Hepatocyte (in vitro differentiated cells): ENCODE measurements around the gene UXT. TPM values are rescaled to one million over a fixed set of nuclear protein-coding genes. Genes with fewer than 3 reads are reported as not detected.
A peak's percentile ranks its signal among the peaks of the same experiment; 100 is the strongest.

ENCODE experiments used
- DNase-seq: peaks from one replicate; pipeline ENCODE4 v3.0.0-alpha.2; 2016; ENCODE audit warnings: low spot score
- H2AFZ ChIP-seq: fragments of 200-600 bp; sonication (generic); 2 replicates; pipeline ENCODE4 v1.6.0; 2016; ENCODE audit warnings: antibody characterized with exemption, mild to moderate bottlenecking
- H3K27ac ChIP-seq: fragments of 200-600 bp; sonication (generic); 2 replicates; pipeline ENCODE4 v1.5.1; 2016; ENCODE audit warnings: mild to moderate bottlenecking
- H3K27me3 ChIP-seq: fragments of 200-600 bp; sonication (generic); 2 replicates; pipeline ENCODE4 v1.6.1; 2016
- H3K36me3 ChIP-seq: fragments of 200-600 bp; sonication (generic); replicated peaks from 2 replicates; pipeline ENCODE4 v1.5.1; 2016; ENCODE audit warnings: low read depth; ENCODE audit not compliant: insufficient read depth
- H3K4me1 ChIP-seq: fragments of 200-600 bp; sonication (generic); 2 replicates; pipeline ENCODE4 v1.5.1; 2016; ENCODE audit warnings: mild to moderate bottlenecking, moderate library complexity; ENCODE audit not compliant: insufficient read depth
- H3K4me2 ChIP-seq: fragments of 200-600 bp; sonication (generic); 2 replicates; pipeline ENCODE4 v1.6.0; 2016
- H3K4me3 ChIP-seq: fragments of 200-600 bp; sonication (generic); 2 replicates; pipeline ENCODE4 v1.5.1; 2016; ENCODE audit warnings: mild to moderate bottlenecking
- H3K79me2 ChIP-seq: fragments of 200-600 bp; sonication (generic); 2 replicates; pipeline ENCODE4 v1.6.0; 2017; ENCODE audit warnings: mild to moderate bottlenecking
- H3K9me2 ChIP-seq: fragments of 200-600 bp; sonication (generic); replicated peaks from 2 replicates; pipeline ENCODE4 v1.6.0; 2017; ENCODE audit warnings: mild to moderate bottlenecking; ENCODE audit not compliant: insufficient read depth
- H3K9me3 ChIP-seq: fragments of 200-600 bp; sonication (generic); 2 replicates; pipeline ENCODE4 v1.5.1; 2016; ENCODE audit warnings: low read depth, mild to moderate bottlenecking
- H4K20me1 ChIP-seq: fragments of 200-600 bp; sonication (generic); 2 replicates; pipeline ENCODE4 v1.6.0; 2016; ENCODE audit warnings: mild to moderate bottlenecking; ENCODE audit not compliant: insufficient read depth, poor library complexity, severe bottlenecking
- EZH2 ChIP-seq: fragments of 200-600 bp; sonication (generic); IDR thresholded peaks from 2 replicates; pipeline ENCODE4 v1.6.1; 2016; ENCODE audit warnings: antibody characterized with exemption, mild to moderate bottlenecking, borderline replicate concordance
- EZH2phosphoT487 ChIP-seq: fragments of 200-600 bp; sonication (generic); IDR thresholded peaks from one replicate; pipeline ENCODE4 v1.6.1; 2018; ENCODE audit warnings: antibody characterized with exemption, mild to moderate bottlenecking, low read depth, moderate library complexity; ENCODE audit not compliant: unreplicated experiment, severe bottlenecking
- WGBS: methylation state at CpG from one replicate; pipeline ENCODE4 v1.1.6; 2016; ENCODE audit warnings: low lambda C conversion rate; ENCODE audit errors: missing lambda C conversion rate; 5-methylcytosine and 5-hydroxymethylcytosine counted together
- polyA plus RNA-seq: library from polyadenylated mRNA; unstranded; fragments of >200 nt; fragmentation: Nextera tagmentation; extraction: Ambion mirVana; gene quantifications from 2 replicates; pipeline ENCODE4 v1.2.1, GENCODE V29; 2016
- total RNA-seq: library from RNA; depleted of rRNA; stranded (reverse); fragments of >200 nt; gene quantifications from 2 replicates; pipeline ENCODE4 v1.2.3, GENCODE V29; 2014
- TF ChIP-seq, protein P1 (sequence below): fragments of 200-600 bp; sonication (generic); IDR thresholded peaks from 2 replicates; pipeline ENCODE4 v1.5.1; 2016; ENCODE audit warnings: antibody characterized with exemption, mild to moderate bottlenecking; ENCODE audit not compliant: poor library complexity

The UXT gene
- total and polyA plus RNA-seq, 2 experiments from 2014 or later: 96.1 to 141 TPM

DNA sequence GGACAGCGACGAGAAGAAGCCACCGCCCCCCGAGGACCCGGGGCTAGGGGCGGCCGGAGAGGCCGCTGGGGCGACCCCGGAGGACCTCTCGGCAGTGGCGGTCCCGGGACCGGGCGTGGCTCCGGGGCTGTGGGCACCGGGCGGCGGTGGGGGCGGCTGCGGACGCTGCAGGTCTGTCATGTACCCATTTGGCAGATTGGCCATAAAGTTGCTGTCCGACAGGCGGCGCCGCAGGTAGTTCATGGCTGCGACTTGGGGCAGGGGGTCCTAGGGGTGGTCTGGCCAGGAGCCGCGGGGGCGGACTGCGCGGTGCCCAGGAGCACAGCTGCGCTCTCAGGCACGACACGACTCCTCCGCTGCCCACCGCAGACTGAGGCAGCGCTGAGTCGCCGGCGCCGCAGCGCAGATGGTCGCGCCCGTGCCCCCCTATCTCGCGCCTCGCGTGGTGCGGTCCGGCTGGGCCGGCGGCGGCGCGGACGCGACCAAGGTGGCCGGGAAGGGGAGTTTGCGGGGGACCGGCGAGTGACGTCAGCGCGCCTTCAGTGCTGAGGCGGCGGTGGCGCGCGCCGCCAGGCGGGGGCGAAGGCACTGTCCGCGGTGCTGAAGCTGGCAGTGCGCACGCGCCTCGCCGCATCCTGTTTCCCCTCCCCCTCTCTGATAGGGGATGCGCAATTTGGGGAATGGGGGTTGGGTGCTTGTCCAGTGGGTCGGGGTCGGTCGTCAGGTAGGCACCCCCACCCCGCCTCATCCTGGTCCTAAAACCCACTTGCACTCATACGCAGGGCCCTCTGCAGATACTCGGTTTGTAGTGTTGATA lies 39.3 kb downstream of the UXT start, which contains the start of gene SYN1:
Gene SYN1, minus strand, starts transcription at position 372 of the 817 bp plus-strand sequence. Its CDS starts 129 bp downstream, at position 243.
- H3K9me2 ChIP-seq: no peaks in the 10 kb centered on the region
- no peaks in the 10 kb centered on the region for H3K4me1 ChIP-seq
- peak within 1 kb of the TSS; percentile 23 for H3K4me3 ChIP-seq
- TF ChIP-seq EZH2: no peak
- no peak for TF ChIP-seq EZH2phosphoT487
- TF ChIP-seq, protein P1, sequence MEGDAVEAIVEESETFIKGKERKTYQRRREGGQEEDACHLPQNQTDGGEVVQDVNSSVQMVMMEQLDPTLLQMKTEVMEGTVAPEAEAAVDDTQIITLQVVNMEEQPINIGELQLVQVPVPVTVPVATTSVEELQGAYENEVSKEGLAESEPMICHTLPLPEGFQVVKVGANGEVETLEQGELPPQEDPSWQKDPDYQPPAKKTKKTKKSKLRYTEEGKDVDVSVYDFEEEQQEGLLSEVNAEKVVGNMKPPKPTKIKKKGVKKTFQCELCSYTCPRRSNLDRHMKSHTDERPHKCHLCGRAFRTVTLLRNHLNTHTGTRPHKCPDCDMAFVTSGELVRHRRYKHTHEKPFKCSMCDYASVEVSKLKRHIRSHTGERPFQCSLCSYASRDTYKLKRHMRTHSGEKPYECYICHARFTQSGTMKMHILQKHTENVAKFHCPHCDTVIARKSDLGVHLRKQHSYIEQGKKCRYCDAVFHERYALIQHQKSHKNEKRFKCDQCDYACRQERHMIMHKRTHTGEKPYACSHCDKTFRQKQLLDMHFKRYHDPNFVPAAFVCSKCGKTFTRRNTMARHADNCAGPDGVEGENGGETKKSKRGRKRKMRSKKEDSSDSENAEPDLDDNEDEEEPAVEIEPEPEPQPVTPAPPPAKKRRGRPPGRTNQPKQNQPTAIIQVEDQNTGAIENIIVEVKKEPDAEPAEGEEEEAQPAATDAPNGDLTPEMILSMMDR: no peak
- H3K9me3 ChIP-seq: no peaks in the 10 kb centered on the region
- no peak within 1 kb of the TSS for H3K27ac ChIP-seq
- H4K20me1 ChIP-seq: no peaks in the 10 kb centered on the region
- no peaks in the 10 kb centered on the region for H3K36me3 ChIP-seq
- DNase-seq: peak; percentile 92
- no peak within 1 kb of the TSS for H2AFZ ChIP-seq
- no peaks in the 10 kb centered on the region for H3K79me2 ChIP-seq
- 31% methylated on average over 70 of the region's 88 CpGs for WGBS
- H3K4me2 ChIP-seq: peak within 1 kb of the TSS; percentile 80
- H3K27me3 ChIP-seq: no peaks in the 10 kb centered on the region

DNA sequence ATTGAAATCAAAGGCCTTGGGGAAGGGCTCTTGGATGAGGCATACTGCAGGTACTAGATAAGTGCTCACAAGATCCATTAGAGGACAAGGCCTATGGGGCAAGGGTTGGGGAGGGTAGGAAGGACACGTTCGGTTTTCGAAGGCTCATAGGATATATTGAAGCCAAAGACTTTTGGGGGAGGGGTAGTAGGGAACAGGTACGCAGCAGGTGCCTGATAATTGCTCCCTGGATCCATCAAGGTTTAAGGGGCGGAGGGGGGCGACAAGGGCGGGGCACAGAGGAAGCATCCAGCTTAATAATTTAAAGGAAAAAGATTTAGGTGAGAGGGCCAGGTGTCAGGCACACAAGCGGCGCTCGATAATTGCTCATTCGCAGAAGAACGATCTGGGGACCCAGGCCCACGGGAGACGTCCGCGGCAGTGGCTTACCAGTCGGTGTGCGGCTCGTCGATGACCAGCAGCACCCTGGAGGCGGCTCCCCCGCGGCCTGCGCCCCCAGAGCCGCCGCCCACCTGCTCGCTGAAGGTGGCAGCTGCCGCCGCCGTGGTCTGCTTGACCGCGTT lies 40.0 kb downstream of the UXT start:
- WGBS: 59% methylated on average over 30 of the region's 32 CpGs
- Histone ChIP-seq H2AFZ (no peak overlapping the region), H3K79me2 (no peaks in the 10 kb centered on the region), H3K9me3 (no peaks in the 10 kb centered on the region), H3K4me3 (no peak overlapping the region), H3K27me3 (no peaks in the 10 kb centered on the region), H3K27ac (no peak overlapping the region), H3K4me1 (no peaks in the 10 kb centered on the region), H3K9me2 (no peaks in the 10 kb centered on the region), H4K20me1 (no peaks in the 10 kb centered on the region), H3K36me3 (no peaks in the 10 kb centered on the region), H3K4me2 (peak overlapping the region; percentile 80)
- TF ChIP-seq, protein P1: no peak
- TF ChIP-seq EZH2: no peak
- no peak for TF ChIP-seq EZH2phosphoT487
- no peak for DNase-seq

DNA sequence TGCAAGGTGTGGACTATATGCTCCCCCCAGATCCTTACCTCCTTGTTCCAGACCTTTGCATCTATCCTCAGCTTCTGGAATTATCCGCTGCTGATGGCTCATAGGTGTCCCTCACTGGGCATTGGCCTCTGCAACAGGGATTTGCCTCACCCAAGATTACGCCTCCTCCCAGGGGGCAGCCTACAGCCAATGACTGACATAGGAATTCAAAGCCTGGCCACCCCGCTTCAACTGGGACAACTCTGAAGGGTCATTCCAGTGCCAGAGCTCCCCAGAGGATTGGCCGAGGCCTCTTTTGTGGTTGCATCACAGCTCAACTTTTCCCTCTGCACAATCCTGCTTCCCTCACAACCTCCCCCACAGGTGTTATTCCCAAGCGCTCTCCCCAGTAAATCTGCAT lies 44.4 kb downstream of the UXT start:
- Histone ChIP-seq H3K4me1 (no peaks in the 10 kb centered on the region), H3K27ac (no peak overlapping the region), H3K4me3 (no peak overlapping the region), H3K9me2 (no peaks in the 10 kb centered on the region), H4K20me1 (no peaks in the 10 kb centered on the region), H2AFZ (no peak overlapping the region), H3K36me3 (no peaks in the 10 kb centered on the region), H3K9me3 (no peaks in the 10 kb centered on the region), H3K27me3 (no peaks in the 10 kb centered on the region), H3K4me2 (no peak overlapping the region), H3K79me2 (no peaks in the 10 kb centered on the region)
- 74% methylated on average over 5 of the region's 5 CpGs for WGBS
- TF ChIP-seq EZH2phosphoT487 (no peak), EZH2 (no peak)
- TF ChIP-seq, protein P1: no peak
- DNase-seq: no peak
